Osteoblast (primary cell): ENCODE results near the gene TRIM29. TPM values are rescaled to one million over a fixed set of nuclear protein-coding genes. Genes with fewer than 3 reads are reported as not detected.

Experiments
- DNase-seq: peaks from one replicate; pipeline ENCODE4 v3.0.0; 2011; ENCODE audit warnings: low spot score, mixed read lengths; ENCODE audit not compliant: insufficient read length; ENCODE audit errors: missing footprints
- H2AFZ ChIP-seq: 2 replicates; pipeline ENCODE4 v1.6.0; 2011; ENCODE audit warnings: mild to moderate bottlenecking, low read length
- H3K27ac ChIP-seq: 2 replicates; pipeline ENCODE4 v1.5.1; 2011; ENCODE audit warnings: mild to moderate bottlenecking, low read depth, low read length, moderate library complexity
- H3K27me3 ChIP-seq: 2 replicates; pipeline ENCODE4 v1.6.0; 2012; ENCODE audit warnings: mild to moderate bottlenecking, control low read depth, inconsistent platforms, low read length, moderate library complexity; ENCODE audit not compliant: insufficient read depth
- H3K36me3 ChIP-seq: 2 replicates; pipeline ENCODE4 v1.5.1; 2011; ENCODE audit warnings: mild to moderate bottlenecking, low read length, control low read depth, moderate library complexity; ENCODE audit not compliant: insufficient read depth
- H3K4me1 ChIP-seq: 2 replicates; pipeline ENCODE4 v1.5.1; 2011; ENCODE audit warnings: mild to moderate bottlenecking, low read length, control low read depth, moderate library complexity; ENCODE audit not compliant: insufficient read depth
- H3K4me2 ChIP-seq: 2 replicates; pipeline ENCODE4 v1.6.0; 2011; ENCODE audit warnings: mild to moderate bottlenecking, low read length; ENCODE audit not compliant: insufficient read depth
- H3K4me3 ChIP-seq: fragments of 200-600 bp; sonication (generic); 3 replicates; pipeline ENCODE4 v1.5.1; 2012; ENCODE audit warnings: mild to moderate bottlenecking, low read length, inconsistent platforms; ENCODE audit not compliant: insufficient read depth
- H3K79me2 ChIP-seq: 2 replicates; pipeline ENCODE4 v1.6.0; 2012; ENCODE audit warnings: mild to moderate bottlenecking, low read length, control low read depth, inconsistent platforms; ENCODE audit not compliant: insufficient read depth
- H3K9me3 ChIP-seq: 2 replicates; pipeline ENCODE4 v1.5.1; 2011; ENCODE audit warnings: low read depth, low read length, control low read depth
- H4K20me1 ChIP-seq: 2 replicates; pipeline ENCODE4 v1.6.0; 2012; ENCODE audit warnings: mild to moderate bottlenecking, low read length, control low read depth; ENCODE audit not compliant: insufficient read depth
- CTCF ChIP-seq: IDR thresholded peaks from 2 replicates; pipeline ENCODE4 v1.5.1; 2011; ENCODE audit warnings: mild to moderate bottlenecking, low read depth, low read length, moderate library complexity; ENCODE audit errors: extremely low read depth
- total RNA-seq: library from RNA; depleted of rRNA; stranded (reverse); fragments of >200 nt; gene quantifications from 2 replicates; pipeline ENCODE4 v1.2.3, GENCODE V29; 2012

TRIM29 gene
- total RNA-seq, 1 donor = 0.36 TPM

- Histone ChIP-seq H3K36me3 (no peaks in the 10 kb centered on the region), H4K20me1 (no peaks in the 10 kb centered on the region), H3K4me3 (no peak overlapping the region), H3K9me3 (no peaks in the 10 kb centered on the region), H3K4me1 (no peaks in the 10 kb centered on the region), H3K27me3 (peaks cover 46% of the 10 kb centered on the region), H3K27ac (no peak overlapping the region), H3K4me2 (no peak overlapping the region), H3K79me2 (no peaks in the 10 kb centered on the region), H2AFZ (no peak overlapping the region)
- DNase-seq = no peak
- TF ChIP-seq CTCF = no peak
Measured at GRCh38 chr11:120142441-120143100, 4.7 kb upstream of the TRIM29 start.

GRCh38 chr11:120141768-120142423 is 4.0 kb upstream of the TRIM29 start:
- H3K27me3 ChIP-seq = peaks cover 41% of the 10 kb centered on the region
- no peak for DNase-seq
- H2AFZ ChIP-seq = no peak overlapping the region
- no peak overlapping the region for H3K27ac ChIP-seq
- no peaks in the 10 kb centered on the region for H4K20me1 ChIP-seq
- no peaks in the 10 kb centered on the region for H3K4me1 ChIP-seq
- H3K4me2 ChIP-seq = no peak overlapping the region
- no peaks in the 10 kb centered on the region for H3K79me2 ChIP-seq
- H3K4me3 ChIP-seq = no peak overlapping the region
- TF ChIP-seq CTCF = no peak
- H3K9me3 ChIP-seq = no peaks in the 10 kb centered on the region
- no peaks in the 10 kb centered on the region for H3K36me3 ChIP-seq

- H3K27me3 ChIP-seq = peaks cover 36% of the 10 kb centered on the region
- TF ChIP-seq CTCF = no peak
- H3K27ac ChIP-seq = no peak overlapping the region
Measured at GRCh38 chr11:120141113-120141767, 3.3 kb upstream of the TRIM29 start.

More at GRCh38 chr11:120141113-120141767, 3.3 kb upstream of the TRIM29 start:
- no peak for DNase-seq
- Histone ChIP-seq H3K4me3 (no peak overlapping the region), H3K9me3 (no peaks in the 10 kb centered on the region), H2AFZ (no peak overlapping the region), H4K20me1 (no peaks in the 10 kb centered on the region), H3K36me3 (no peaks in the 10 kb centered on the region), H3K79me2 (no peaks in the 10 kb centered on the region), H3K4me2 (no peak overlapping the region), H3K4me1 (no peaks in the 10 kb centered on the region)
